ENCODE data around the gene PPP1R9B.

DNA sequence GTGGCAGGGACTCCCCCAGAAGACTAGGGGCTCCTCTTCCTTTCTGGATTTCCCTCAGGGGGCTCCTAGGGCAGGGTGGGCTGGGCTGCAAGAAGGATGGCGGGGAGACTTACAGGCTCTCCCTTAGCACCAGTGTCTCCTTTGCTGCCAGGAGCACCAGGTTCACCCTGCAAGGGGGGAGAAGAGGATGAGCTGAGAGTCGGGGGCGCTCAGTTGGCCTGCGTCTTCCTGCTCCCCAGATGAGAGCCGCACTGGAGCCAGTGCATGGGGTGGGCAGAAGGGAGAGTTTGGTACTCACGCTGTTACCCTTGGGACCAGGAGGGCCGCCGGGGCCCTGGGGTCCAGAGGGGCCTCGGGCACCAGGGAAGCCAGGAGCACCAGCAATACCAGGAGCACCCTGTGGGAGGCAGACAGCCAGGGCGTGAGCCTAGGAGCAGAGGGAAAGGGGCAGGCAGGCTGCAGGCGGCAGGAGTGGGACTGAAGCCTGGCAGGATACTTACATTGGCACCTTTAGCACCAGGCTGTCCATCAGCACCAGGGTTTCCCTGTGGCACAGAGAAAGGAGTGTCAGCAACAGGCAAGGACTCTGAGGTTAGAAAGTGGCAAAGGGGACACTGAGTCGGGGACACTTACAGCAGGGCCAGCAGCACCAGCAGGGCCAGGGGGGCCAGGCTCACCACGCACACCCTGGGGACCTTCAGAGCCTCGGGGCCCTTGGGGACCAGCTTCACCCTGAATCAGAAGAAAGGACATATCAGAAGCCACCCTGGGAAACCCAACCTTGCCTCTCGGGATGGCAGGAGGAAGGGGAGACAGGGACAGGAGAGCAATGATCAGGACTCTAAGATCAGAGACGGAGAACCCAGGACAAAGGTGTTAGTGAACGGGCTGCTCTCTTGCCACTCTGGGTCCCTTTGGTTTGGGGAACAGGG, 44.7 kb upstream of the PPP1R9B start:
- TF ChIP-seq POLR2A (IDR thresholded peaks at IDR 0.05; ENCODE audit: low read length) (no peak), GATA1 (IDR thresholded peaks at IDR 0.05; ENCODE audit: low read depth, low read length) (no peak)

Measured in erythroblast (primary cell).